SIG-M5 treated with dmso at 0.1 percent for 504 hours (cell line): Measurements from ENCODE around the gene TMCC1.
A peak's percentile ranks its signal among the peaks of the same experiment; 100 is the strongest.
"Not testable (repeated sequence)": the region's sequence is repeated elsewhere in the genome, so short reads cannot be mapped to it uniquely, and the experiment has no call there.

Experiments
- DNase-seq: peaks from one replicate; lab custom pipeline; 2025; ENCODE audit not compliant: unreplicated experiment; lab: John Stamatoyannopoulos, UW

The TMCC1 gene

DNA sequence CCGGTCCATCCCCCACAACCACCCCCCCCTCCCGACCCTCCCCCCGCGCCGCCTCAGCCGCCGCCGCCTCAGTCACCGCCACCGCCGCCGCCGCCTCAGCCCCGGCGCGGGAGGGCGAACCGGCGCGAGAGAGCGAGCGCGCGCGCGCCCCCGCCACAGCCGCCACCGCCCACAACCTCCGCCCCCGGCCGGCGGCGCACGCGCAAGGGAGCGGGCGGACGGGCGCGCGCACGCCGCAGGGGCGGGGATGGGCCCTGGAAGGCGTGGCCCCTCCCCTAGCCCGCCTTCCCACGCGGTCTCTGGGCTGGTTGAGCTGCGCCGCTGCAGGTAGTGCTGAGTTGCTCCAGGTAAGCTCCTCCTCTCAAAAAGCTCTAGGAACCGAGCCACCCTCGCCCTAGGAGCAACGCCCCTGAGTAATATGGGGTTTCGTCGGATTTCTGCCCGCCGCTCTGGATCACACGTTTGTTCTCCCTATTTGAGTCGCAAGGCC, at the start of gene TMCC1:
TMCC1 (minus strand) TSS at position 131 of the 490 bp plus-strand sequence.
- DNase-seq: peak; percentile 84

DNA sequence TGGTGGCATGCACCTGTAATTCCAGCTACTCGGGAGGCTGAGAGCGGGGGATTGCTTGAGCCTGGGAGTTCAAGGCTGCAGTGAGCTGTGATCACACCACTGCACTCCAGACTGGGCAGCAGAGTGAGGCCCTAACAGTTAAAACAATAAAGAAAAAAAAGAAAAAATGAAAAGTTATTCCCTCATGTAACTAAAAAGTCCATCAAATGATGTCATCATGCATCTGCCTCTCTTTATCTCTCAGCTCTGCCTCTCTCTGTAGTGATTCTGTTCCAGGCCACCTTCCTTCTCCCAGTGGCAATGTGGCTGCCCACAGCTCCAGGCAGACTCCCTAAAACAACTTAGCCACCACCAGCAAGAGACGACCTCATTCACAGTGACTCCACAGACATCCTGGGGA, 49.5 kb upstream of the TMCC1 start:
- DNase-seq: no peak

DNA sequence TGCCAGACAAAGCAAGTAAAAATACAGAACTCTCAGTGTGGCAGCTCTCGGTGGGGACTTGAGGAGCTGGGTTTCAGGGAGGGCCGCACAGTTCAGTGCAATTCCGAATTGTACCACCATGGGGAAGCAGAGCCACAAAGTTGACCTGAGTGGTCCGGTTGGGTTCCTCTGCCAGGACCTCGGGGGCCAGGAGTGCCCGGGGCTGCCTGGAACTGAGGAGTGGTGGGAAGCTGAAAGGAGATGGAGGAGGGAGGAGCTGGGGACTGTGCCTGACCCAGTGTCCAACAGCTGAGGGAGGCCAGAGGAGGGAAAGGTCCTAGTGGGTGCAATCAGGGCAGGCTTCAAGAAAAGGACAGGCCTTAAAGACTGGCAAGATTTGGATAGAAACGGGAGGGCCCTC, 48.8 kb upstream of the TMCC1 start:
- DNase-seq: peak; percentile 58

DNA sequence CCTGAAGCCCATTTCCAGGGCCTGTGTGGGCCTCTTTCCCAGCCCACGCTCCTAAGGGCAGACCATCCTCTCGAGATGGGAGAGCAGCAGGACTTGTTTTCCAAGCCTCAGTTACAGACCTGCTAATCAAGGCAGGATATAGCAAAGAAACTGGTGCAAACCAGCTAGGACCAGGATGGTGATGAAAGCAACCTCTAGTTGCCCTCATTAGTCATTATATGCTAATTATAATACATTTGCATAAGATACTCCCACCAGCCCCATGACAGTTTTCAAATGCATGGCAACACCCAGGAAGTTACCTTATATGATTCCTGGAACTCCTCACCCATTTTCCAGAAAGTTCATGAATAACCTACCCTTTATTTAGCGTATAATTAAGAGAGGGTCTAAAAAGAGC, 46.6 kb upstream of the TMCC1 start:
- no peak for DNase-seq

DNA sequence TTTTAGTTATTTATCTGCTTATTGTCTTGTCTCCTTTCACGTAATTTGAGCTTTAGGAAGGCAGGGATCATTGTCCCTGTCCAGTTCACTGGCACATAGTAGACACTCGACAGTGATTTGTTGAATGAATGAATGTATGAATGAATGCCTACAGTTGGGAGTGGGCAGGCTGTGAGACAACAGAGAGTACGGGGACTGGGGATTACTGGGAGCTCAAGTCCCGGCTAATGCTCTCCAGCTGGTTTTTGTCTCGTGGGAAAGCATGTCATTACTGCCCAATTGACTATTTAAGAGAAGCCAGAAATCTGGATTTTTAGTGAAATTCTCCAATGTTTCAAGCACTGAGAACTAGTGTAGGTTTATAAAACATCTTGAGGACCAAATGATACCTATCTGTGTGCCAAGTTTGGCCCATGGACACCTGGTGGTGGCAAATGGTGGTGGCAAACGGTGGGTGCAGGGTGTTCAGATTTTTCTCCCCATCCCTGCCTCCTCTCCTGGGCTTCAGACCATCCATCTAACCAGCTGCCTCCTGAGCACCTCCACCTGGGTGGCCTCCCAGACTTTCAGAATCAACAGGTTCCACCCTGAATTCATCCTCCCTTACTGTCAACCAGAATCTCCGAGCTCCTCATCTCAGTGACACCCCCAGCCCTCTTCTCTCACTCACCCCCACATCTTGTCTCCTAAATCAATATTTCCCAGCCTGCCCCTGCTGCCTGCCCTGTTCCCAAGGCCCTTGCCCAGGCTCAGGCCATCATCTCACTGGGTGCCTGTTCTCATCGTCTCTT, 44.8 kb upstream of the TMCC1 start:
- no peak for DNase-seq

DNA sequence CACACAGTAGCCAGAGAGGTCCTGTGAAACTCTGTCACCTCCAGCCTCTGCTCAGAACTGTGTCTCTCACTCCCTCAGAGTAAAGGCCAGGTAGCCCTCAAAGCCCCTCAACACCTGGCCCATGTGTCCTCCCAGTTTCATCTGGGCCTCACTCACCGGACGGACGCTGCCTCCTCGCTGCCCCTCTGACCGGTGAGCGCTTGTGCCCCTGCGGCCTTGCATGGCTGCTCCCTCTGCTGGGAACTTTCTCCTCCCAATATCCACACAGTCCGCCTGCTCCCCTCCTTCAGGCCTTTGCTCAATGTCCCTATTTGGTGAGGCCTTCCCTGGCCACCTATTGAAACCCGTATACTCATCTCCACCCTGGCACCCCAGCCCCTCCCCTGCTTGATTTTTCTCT, 44.2 kb upstream of the TMCC1 start:
- DNase-seq: no peak

DNA sequence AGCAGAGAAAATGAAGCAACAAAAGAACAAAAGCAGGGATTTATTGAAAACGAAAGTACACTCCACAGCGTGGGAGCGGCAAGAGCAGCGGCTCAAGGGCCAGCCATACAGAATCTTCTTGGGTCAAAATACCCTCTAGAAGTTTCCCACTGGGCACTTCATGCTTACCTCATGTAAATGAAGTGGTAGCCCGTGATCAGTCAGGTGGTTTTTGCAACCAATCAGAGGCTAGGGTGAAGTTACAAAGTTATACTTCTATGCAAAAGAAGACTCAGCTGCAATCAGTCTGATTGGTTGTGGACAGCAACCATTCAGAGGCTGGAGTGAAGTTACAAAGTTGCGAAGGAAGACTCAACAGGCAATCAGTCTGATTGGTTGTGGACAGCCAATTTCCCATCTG, 43.2 kb upstream of the TMCC1 start:
- peak; percentile 29 for DNase-seq

DNA sequence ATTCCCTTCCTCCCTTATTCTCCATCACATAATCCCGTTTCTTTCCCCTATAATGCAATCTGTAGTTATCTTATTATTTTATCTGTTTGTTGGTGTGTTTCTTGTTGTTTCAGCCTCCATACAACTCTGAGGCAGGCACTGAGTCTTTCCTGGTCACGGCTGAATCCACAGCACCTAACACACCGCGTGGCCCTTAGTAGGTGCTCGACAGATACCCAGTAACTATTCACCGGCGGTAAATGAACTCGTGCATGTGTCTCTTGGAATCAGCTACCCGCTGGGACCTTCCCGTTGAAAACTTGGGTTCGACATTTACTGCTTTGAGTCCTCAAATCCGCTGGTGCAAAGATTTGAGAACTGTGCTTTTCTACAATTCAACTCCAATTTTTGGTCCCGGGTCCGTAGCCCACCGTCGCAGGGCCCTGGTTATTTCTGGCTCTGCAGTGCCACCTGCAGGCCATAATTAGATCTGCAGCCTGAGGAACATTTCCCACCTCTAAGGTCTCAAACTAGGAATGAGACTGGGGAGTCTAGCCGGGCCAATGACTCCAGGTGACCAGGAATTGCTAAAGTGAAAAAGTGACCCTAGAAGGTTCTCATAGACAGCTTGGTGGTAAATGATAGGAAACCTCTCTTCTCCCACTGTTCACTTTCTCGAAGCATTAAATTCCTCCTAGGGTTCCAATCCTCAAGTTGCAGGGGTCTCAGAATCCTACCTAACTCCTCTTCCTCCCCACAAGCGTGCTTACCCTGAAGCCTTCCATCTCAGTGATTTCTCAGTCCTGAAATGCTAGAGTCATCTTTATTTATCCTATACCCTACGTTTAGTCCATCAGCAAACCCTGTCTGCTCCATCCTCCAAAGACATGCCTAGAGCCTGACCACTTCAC, 41.0 kb upstream of the TMCC1 start:
- DNase-seq: peak; percentile 13

DNA sequence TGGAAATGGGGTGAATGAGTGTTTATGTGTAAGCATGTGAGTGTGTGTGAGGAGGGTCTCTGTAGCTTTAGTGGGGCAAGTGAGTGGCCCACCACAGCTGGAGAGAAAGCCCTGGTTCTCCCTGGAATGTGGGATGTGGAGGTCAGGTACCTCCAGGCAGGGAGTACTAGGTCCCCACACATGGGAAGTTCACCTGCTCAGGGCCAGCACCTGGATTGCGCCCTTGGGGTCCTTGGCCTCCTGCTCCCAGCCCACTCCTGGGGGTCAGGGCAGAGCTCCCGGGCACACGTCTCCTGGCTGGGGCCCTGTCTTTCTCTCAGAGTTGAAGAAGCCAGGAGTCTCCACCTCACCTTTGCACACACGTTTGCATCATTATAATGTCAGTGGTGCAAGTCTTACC, 40.0 kb upstream of the TMCC1 start:
- DNase-seq: no peak

DNA sequence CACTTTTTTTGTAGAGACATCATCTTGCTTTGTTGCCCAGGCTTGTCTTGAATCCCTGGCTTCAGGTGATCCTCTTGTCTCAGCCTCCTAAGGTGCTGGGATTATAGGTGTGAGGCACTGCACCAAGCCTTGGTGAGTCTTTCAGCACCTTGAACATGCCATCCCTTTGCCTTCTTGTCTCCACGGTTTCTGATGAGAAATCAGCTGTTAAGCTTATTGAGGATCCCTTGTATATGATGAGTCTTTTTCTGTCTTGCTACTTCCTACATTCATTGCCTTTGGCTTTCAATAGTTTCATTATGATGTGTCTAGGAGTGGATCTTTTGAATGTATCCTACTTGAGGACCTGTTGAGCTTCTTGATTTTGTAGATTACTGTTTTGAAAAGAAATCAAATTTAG, 35.9 kb upstream of the TMCC1 start:
- no peak for DNase-seq

DNA sequence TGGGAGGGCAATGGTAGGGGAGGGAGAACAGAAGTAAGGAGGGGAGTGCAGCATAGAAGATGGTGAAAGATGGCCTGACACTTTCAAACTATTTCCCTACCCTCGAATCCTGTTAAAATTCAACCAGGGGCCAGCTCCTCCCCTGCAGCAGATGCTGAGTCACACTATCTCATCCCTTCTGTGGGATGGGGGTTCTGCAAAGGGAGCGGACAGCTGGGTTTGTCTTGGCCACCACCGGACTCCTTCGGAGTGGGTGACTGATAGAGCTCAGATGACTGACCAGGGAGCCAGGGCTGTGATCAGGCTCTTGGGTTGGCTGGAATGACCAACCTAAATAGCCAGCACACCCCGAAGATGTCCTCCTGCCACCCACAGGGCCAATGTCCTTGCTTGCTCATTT, 33.6 kb upstream of the TMCC1 start:
- no peak for DNase-seq

DNA sequence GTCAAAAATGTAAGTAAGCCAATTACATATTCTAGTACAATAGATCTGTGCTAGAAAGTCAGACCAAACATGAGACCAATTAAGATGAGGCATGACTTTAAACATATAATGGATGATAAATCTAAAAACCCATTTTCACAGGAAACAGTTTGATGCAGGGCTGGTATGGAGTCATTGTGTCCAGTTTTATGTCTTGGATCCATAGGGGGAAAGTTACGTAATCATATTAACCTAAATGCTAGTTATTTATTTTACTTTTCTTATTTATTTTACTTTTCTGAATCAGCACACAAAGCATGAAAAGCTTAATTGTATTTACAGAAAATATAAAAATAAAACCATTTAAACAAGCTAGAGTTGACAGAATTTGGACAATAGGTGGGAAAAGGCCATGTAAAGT, 26.3 kb upstream of the TMCC1 start:
- DNase-seq: no peak

DNA sequence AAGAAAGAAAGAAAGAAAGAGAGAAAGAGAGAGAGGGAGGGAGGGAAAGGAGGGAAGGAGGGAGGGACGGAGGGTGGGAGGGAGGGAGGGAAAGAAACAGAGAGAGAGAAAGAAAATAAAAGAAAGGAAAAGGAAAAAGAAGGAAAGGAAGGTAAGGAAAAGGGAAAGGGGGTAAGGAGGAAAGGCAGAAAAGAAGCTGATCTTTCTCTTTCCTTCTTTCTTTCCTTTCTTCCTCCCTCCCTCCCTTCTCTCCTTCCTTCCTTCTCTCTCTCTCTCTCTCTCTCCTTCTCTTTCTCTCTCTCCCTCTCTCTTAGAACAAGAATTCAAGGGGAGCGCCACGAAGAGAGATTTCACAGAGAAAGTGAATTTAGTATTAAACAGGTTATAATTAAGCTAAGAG, 25.8 kb upstream of the TMCC1 start:
- no peak for DNase-seq

DNA sequence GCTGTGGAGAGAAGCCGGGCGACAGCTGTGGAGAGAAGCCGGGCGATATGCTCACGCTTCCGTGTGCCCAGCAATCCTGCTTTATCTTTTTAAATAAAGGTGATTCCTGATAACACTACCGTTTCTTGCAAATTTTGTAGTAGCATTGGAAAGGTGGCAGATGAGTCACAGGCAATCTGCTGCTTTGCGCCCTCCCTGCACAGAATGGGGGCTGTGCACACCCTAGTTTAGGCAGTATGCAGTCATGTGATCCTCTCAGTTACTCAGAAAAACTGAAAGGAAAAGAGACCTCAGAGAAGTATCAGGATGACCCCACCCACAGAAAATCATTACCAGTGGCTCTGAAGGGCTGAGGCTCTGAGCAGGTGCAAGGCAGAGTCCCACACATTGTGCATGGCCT, 24.9 kb upstream of the TMCC1 start:
- DNase-seq: no peak

DNA sequence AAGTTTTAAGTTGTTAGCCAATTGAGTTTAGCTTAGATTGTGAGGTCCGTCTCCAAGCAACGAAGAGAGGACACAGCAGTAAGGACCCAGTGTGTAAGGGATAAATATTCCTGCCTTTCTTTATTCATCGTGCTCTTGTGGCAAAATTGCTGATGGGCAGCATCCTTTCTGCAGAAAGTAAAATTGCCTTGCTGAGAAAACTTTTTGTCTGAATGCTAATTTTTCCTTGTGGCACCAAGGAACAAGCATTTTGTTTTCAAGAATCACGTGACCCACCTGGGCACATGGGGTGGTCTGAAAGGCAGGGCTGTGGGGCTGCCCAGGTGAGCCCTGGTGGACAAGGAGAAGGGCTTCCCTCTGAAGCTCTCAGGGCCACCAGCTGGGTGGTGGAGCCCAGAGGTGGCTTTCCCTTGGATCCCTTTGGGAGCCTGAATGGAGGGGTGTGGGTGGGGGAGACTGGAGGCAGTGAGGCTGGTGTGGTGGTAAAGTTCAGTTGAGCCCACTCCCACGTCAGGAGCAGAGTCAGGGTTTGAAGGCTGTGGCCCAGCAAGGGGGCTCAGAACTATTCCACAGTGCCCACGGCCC, 24.0 kb upstream of the TMCC1 start:
- DNase-seq: no peak

DNA sequence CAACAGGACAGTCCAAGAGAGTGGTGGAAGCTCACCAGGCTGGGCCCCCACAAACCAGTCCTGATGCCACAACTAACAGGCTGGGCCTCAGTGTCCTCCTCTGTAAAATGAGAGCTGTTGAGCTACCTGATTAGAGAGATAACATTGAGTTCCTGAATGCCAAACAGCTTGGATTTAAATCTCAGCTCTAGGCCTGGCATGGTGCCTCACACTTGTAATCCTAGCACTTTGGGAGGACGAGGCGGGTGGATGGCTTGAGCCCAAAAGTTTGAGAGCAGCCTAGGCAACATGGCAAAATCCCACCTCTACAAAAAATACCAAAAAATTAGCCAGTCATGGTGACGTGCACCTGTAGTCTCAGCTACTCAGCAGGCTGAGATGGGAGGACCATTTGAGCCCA, 20.1 kb upstream of the TMCC1 start:
- no peak for DNase-seq

DNA sequence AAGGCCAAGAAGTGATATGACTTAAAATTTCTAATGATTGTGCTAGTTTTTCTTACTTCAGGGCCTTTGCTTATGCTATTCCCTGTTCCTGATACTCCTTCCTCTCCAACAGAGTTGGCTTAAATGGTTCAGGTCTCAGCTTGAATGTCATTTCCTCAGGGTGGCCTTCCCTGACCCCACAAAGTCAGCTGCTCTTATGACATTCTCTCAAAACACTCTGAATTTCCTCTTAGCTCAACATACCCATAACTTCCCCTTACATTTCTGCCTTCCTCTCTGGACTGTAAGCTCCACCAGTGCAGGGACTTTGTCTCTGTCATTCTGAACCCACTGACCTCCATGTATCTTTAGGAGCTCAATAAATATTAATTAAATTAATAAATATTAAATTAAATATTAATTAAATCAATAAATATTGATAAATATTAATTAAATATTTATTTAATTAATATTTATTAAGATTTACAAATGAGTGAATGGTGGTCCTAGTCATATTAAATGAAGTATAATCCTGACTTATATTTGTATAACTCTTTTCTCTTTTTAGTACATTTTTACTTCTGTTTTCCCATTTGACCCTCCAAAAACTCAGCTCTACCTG, 17.9 kb upstream of the TMCC1 start:
- peak; percentile 94 for DNase-seq

DNA sequence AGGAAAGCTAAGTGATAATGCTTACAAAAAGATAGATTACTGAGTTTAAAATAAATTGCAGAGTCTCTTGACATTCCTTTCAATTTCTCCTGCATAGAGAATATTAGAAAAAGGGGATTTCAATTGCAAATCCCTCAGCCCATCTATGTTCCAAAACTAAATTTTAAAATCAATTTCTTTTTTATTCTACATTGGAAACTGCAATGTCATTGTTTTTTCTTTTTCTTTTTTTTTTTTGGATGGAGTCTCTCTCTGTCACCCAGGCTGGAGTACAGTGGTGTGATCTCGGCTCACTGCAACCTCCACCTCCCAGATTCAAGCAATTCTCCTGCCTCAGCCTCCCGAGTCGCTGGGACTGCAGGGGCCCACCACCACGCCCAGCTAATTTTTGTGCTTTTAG, 15.7 kb upstream of the TMCC1 start:
- not testable (repeated sequence) for DNase-seq

DNA sequence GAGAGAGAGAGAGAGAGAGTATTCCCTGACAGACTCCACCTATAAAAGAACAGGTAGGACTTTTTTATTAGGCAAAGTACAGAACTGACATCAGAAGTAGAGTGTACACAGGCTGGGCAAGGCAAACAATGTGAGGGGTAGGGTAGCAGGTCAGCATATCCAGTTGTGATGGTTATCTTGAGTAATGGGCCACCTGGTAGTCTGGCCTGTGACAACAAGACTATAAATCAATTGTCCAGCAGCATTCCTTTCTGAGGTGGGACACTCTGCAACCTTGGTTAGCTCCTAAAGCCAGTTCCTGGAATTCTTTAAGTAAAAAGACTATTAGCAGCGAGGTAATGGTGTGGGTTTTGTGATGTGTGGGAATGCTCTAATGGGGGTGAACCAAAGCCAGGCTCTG, 14.9 kb upstream of the TMCC1 start:
- DNase-seq: peak; percentile 70

DNA sequence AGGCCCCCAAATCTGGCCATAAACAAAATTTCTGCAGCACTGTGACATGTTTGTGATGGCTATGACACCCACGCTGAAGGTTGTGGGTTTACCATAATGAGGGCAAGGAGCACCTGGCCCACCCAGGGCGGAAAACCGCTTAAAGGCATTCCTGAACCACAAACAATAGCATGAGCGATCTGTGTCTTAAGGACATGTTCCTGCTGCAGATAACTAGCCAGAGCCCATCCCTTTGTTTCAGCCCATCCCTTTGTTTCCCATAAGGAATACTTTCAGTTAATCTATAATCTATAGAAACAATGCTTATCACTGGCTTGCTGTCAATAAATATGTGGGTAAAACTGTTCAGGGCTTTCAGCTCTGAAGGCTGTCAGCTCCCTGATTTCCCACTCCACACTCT, 7.8 kb upstream of the TMCC1 start:
- not testable (repeated sequence) for DNase-seq

DNA sequence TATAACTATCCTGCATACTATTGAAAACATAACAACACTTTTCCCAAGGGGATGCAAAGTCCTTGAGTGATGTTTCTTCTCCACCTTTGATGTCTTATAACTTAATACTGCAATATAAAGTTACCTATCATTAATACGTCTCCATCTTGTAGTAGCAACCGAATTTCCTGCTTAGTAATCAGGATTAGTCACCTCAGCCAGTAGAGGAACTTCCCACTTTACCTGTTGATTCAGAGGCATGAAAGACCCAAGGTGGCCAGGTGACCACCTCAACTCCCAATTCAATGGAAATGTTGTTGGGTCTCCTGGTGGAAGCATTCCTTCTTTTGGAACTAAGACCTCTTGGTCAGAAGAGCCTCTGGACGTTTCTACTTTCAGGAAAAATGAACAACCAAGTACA, 3.5 kb upstream of the TMCC1 start:
- DNase-seq: no peak
